Retinal pigment epithelial cell (primary cell): ENCODE data around the gene IFNA2.
A peak's percentile ranks its signal among the peaks of the same experiment; 100 is the strongest.

Experiments used
- DNase-seq: peaks from one replicate; pipeline ENCODE4 v3.0.0-alpha.2; 2010; ENCODE audit warnings: low read depth
- H3K4me3 ChIP-seq: 2 replicates; pipeline ENCODE4 v1.5.1; 2011; ENCODE audit warnings: mild to moderate bottlenecking, low read length, control low read depth, moderate library complexity
- TF ChIP-seq, protein P1 (sequence below): conservative IDR thresholded peaks from 2 replicates; pipeline ENCODE4 v1.5.1; 2011; ENCODE audit warnings: low read depth, low read length, control low read depth, inconsistent platforms

IFNA2 gene

DNA sequence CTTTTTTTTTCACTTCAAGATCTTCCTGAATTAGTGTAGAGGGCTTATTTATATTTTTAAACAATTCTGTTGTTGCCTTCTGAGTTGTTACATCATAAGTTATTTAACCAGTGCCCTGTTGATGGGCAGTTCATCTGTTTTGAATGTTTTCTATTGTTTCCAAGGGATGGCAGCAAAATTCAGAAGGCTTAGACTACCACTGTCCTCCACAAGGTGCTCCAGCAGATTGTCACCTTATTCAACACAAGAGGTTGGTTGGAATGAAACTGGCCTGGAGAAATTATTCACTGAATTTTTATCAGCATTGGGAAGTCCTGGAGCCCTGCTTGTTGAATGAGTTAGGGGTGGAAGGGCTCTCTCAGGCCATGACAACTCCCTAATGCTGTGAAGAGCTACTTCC is 48.7 kb downstream of the IFNA2 start:
- no peak overlapping the region for H3K4me3 ChIP-seq
- no peak for DNase-seq
- TF ChIP-seq, protein P1, sequence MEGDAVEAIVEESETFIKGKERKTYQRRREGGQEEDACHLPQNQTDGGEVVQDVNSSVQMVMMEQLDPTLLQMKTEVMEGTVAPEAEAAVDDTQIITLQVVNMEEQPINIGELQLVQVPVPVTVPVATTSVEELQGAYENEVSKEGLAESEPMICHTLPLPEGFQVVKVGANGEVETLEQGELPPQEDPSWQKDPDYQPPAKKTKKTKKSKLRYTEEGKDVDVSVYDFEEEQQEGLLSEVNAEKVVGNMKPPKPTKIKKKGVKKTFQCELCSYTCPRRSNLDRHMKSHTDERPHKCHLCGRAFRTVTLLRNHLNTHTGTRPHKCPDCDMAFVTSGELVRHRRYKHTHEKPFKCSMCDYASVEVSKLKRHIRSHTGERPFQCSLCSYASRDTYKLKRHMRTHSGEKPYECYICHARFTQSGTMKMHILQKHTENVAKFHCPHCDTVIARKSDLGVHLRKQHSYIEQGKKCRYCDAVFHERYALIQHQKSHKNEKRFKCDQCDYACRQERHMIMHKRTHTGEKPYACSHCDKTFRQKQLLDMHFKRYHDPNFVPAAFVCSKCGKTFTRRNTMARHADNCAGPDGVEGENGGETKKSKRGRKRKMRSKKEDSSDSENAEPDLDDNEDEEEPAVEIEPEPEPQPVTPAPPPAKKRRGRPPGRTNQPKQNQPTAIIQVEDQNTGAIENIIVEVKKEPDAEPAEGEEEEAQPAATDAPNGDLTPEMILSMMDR: no peak

DNA sequence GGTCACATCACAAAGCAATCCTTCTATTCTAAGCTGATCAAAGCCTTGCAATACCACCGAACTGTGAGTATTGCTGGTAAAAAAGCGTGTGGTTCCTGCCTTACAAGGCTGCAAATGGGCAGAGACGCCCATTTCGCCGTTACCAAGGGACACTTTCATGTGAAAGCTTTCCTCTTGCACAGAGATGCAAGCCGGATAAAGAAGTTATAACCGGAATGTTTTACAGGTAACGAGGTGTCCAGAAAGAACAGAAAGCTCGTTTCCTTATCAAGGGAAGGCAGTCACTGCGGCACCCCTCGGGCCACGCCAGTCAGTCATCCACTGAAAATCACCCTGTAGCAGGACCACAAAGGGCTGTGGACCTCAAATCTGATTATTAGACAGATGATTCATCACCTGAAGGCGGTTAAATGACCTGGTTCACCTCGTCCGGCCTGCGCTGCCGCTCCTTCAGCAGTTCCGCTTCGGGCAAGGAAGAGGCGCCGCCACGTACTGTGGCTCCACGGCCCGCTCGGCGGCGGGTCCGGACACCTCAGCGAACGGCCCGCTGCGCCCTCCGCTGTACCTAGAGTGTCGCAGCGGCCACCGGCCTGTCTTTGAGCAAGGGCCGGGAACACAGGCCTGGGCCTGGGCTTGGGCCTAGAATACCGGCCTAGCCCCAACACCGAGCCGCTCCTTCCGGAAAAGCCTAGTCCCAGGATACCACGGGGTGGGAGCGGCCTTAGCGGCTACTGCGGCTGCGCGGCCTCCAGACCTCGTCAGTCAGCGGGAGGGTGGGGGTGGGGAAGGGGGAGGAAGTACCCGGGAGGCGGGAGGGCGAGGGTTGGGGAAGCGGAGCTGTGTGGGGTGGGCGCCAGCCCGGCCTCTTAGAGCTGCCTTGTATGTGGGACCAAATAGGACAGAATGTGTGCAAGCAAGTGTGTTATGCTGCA is 50.2 kb downstream of the IFNA2 start, which contains the start of gene KLHL9:
KLHL9 (minus strand) TSS at position 704 of the 932 bp plus-strand sequence; CDS start at position 159, 545 bp downstream.
- peak within 1 kb of the TSS; percentile 92 for H3K4me3 ChIP-seq
- TF ChIP-seq, protein P1: no peak
- DNase-seq: peak; percentile 71
